Measurements from ENCODE around the gene ADGRD1.

GRCh38 chr12:131009595-131010395 lies 56.1 kb downstream of the ADGRD1 start:
- TF ChIP-seq CTCF (IDR thresholded peaks at IDR 0.05; ENCODE audit: low read depth, low read length) = no peak
- no peak for TF ChIP-seq POLR2A (IDR thresholded peaks at IDR 0.05; ENCODE audit: extremely low read depth, insufficient read length)
- TF ChIP-seq MAX (IDR thresholded peaks at IDR 0.05; ENCODE audit: low read depth, low read length) = no peak
- no peak for TF ChIP-seq MYC (IDR thresholded peaks at IDR 0.05; ENCODE audit: low read depth, low read length)

All from NB4 (cell line).